H1 (cell line): ENCODE results near the gene RNU6-7. TPM values are rescaled to one million over a fixed set of nuclear protein-coding genes. Genes with fewer than 3 reads are reported as not detected.

Source experiments
- CTCF ChIA-PET: fragments of 300-600 bp; sonication (Branson Sonifier 250); formaldehyde crosslinking; loops from one replicate; lab custom pipeline; 2021; ENCODE audit not compliant: partially characterized antibody; lab: Charles Lee
- POLR2A ChIA-PET: fragments of 300-600 bp; sonication (Branson Sonifier 250); formaldehyde crosslinking; loops from one replicate; lab custom pipeline; 2021; ENCODE audit warnings: inconsistent platforms; ENCODE audit not compliant: partially characterized antibody; lab: Charles Lee
- DNase-seq, 2 experiments: peaks; one replicate each; pipeline versions ENCODE4 v3.0.0 to v3.0.0-alpha.2; 2010 to 2022; ENCODE audit warnings: low spot score in 2 of 2, low read depth in 1 of 2, mixed read lengths in 1 of 2
- FAIRE-seq: peaks from 2 replicates; lab custom pipeline; 2011; peaks lifted over from hg19 to GRCh38; lab: Jason Lieb, UNC
- H2AFZ ChIP-seq: 2 replicates; pipeline ENCODE4 v1.8.1; 2012; ENCODE audit warnings: low read length, inconsistent platforms
- H2AK5ac ChIP-seq: 2 replicates; pipeline ENCODE4 v1.6.1; 2013; ENCODE audit warnings: low read depth, low read length
- H2BK120ac ChIP-seq: replicated peaks from 2 replicates; pipeline ENCODE3; 2013; ENCODE audit warnings: low read depth, low read length, inconsistent platforms
- H2BK12ac ChIP-seq: 2 replicates; pipeline ENCODE4 v1.6.1; 2013; ENCODE audit warnings: low read depth, low read length
- H2BK15ac ChIP-seq: 2 replicates; pipeline ENCODE4 v1.6.1; 2013; ENCODE audit warnings: low read length
- H2BK20ac ChIP-seq: 2 replicates; pipeline ENCODE4 v1.6.1; 2013; ENCODE audit warnings: low read length
- H2BK5ac ChIP-seq: 2 replicates; pipeline ENCODE4 v1.6.1; 2013; ENCODE audit warnings: low read depth, low read length
- H3K14ac ChIP-seq: 2 replicates; pipeline ENCODE4 v1.6.1; 2013; ENCODE audit warnings: inconsistent platforms; ENCODE audit not compliant: insufficient read length
- H3K18ac ChIP-seq: 2 replicates; pipeline ENCODE4 v1.6.1; 2013; ENCODE audit warnings: low read length; ENCODE audit errors: extremely low read depth
- H3K23ac ChIP-seq: 2 replicates; pipeline ENCODE4 v1.6.1; 2013; ENCODE audit warnings: inconsistent platforms; ENCODE audit not compliant: insufficient read length
- H3K23me2 ChIP-seq: 2 replicates; pipeline ENCODE4 v1.6.1; 2013; ENCODE audit warnings: low read depth, low read length
- H3K27ac ChIP-seq: 2 replicates; pipeline ENCODE4 v1.6.1; 2011; ENCODE audit warnings: low read depth, low read length, inconsistent platforms
- H3K27me3 ChIP-seq, 4 experiments: replicated peaks in 1 of 4; 1 replicate in 1 of 4; 2 replicates in 3 of 4; pipeline versions ENCODE4 v1.6.1 to v1.8.1; 2011 to 2013; ENCODE audit warnings: low read length in 3 of 4, mild to moderate bottlenecking in 3 of 4, inconsistent platforms in 2 of 4, mixed read lengths in 2 of 4, moderate library complexity in 1 of 4; ENCODE audit not compliant: control insufficient read depth in 3 of 4, insufficient read depth in 3 of 4; ENCODE audit errors: extremely low read depth in 1 of 4
- H3K36me3 ChIP-seq, 4 experiments: 2 replicates each; pipeline versions ENCODE4 v1.6.1 to v1.8.1; 2011 to 2013; ENCODE audit warnings: mild to moderate bottlenecking in 4 of 4, low read length in 3 of 4, moderate library complexity in 2 of 4, control low read depth in 1 of 4, inconsistent platforms in 1 of 4; ENCODE audit not compliant: insufficient read depth in 4 of 4, control insufficient read depth in 2 of 4
- H3K4ac ChIP-seq: replicated peaks from 2 replicates; pipeline ENCODE3; 2013; ENCODE audit warnings: low read length, low read depth, mixed read lengths, inconsistent platforms; ENCODE audit not compliant: insufficient read length
- H3K4me1 ChIP-seq, 4 experiments: replicated peaks in 1 of 4; 1 replicate in 1 of 4; 2 replicates in 3 of 4; pipeline versions ENCODE4 v1.6.1 to v1.8.1; 2011 to 2013; ENCODE audit warnings: low read length in 3 of 4, inconsistent platforms in 2 of 4, mixed read lengths in 1 of 4; ENCODE audit not compliant: insufficient read depth in 4 of 4, control insufficient read depth in 3 of 4
- H3K4me2 ChIP-seq, 2 experiments: 2 replicates each; pipeline versions ENCODE4 v1.6.1 to v1.8.1; 2011 to 2013; ENCODE audit warnings: low read depth in 2 of 2, low read length in 2 of 2, control low read depth in 1 of 2, inconsistent platforms in 1 of 2, mild to moderate bottlenecking in 1 of 2; ENCODE audit not compliant: insufficient read depth in 1 of 2
- H3K4me3 ChIP-seq, 4 experiments: fragments of 200-600, 300-600 bp in 1 of 4; sonication (generic), shearing (Covaris generic), sonication (Bioruptor Twin) in 1 of 4; 2 replicates each; pipeline versions ENCODE4 v1.5.1 to v1.8.1; 2011 to 2016; ENCODE audit warnings: low read length in 4 of 4, low read depth in 3 of 4, control low read depth in 2 of 4, inconsistent platforms in 2 of 4, mild to moderate bottlenecking in 2 of 4, mixed read lengths in 1 of 4, moderate library complexity in 1 of 4; ENCODE audit not compliant: insufficient read depth in 2 of 4; ENCODE audit errors: extremely low read depth in 1 of 4
- H3K56ac ChIP-seq: replicated peaks from 2 replicates; pipeline ENCODE3; 2013; ENCODE audit warnings: low read depth, mild to moderate bottlenecking, mixed read lengths, low read length, inconsistent platforms; ENCODE audit not compliant: insufficient read length
- H3K79me1 ChIP-seq: 2 replicates; pipeline ENCODE4 v1.6.1; 2013; ENCODE audit warnings: low read depth, low read length, control low read depth
- H3K79me2 ChIP-seq, 2 experiments: 2 replicates each; pipeline versions ENCODE4 v1.6.1 to v1.8.1; 2012 to 2013; ENCODE audit warnings: low read length in 2 of 2, mild to moderate bottlenecking in 2 of 2, inconsistent platforms in 1 of 2; ENCODE audit not compliant: insufficient read depth in 2 of 2, control insufficient read depth in 1 of 2
- H3K9ac ChIP-seq, 4 experiments: replicated peaks in 1 of 4; 1 replicate in 1 of 4; 2 replicates in 3 of 4; pipeline versions ENCODE4 v1.6.1 to v1.8.1; 2011 to 2013; ENCODE audit warnings: low read depth in 3 of 4, low read length in 3 of 4, control low read depth in 2 of 4, mild to moderate bottlenecking in 2 of 4, moderate library complexity in 2 of 4, inconsistent platforms in 1 of 4; ENCODE audit errors: extremely low read depth in 1 of 4
- H3K9me3 ChIP-seq, 2 experiments: 2 replicates each; pipeline versions ENCODE4 v1.6.1 to v1.8.1; 2012 to 2013; ENCODE audit warnings: mild to moderate bottlenecking in 2 of 2, moderate library complexity in 2 of 2, control low read depth in 1 of 2, inconsistent platforms in 1 of 2, low read depth in 1 of 2, low read length in 1 of 2, mixed read lengths in 1 of 2; ENCODE audit not compliant: insufficient read depth in 2 of 2
- H4K20me1 ChIP-seq, 2 experiments: replicated peaks in 1 of 2; 2 replicates each; pipeline versions ENCODE3 to v1.8.1; 2011 to 2013; ENCODE audit warnings: inconsistent platforms in 2 of 2, low read length in 2 of 2, mild to moderate bottlenecking in 1 of 2; ENCODE audit not compliant: insufficient read depth in 2 of 2, control insufficient read depth in 1 of 2
- H4K5ac ChIP-seq: 2 replicates; pipeline ENCODE4 v1.6.1; 2013; ENCODE audit warnings: low read length, low read depth, mixed read lengths, inconsistent platforms; ENCODE audit not compliant: insufficient read length
- H4K8ac ChIP-seq: 2 replicates; pipeline ENCODE4 v1.8.0; 2013; ENCODE audit warnings: mild to moderate bottlenecking, moderate library complexity, low read length, inconsistent platforms; ENCODE audit not compliant: insufficient read depth; ENCODE audit errors: extremely low read depth
- H4K91ac ChIP-seq: replicated peaks from 2 replicates; pipeline ENCODE3; 2013; ENCODE audit warnings: low read length, mixed read lengths, inconsistent platforms; ENCODE audit not compliant: insufficient read length
- CTCF ChIP-seq, 3 experiments: IDR thresholded peaks; 1 replicate in 2 of 3; 2 replicates in 1 of 3; pipeline versions ENCODE4 v1.5.1 to v1.6.1; 2011; ENCODE audit warnings: low read length in 3 of 3, mild to moderate bottlenecking in 3 of 3, inconsistent platforms in 2 of 3, low read depth in 1 of 3, moderate library complexity in 1 of 3; ENCODE audit not compliant: insufficient read depth in 1 of 3; ENCODE audit errors: control extremely low read depth in 1 of 3
- JUND ChIP-seq: IDR thresholded peaks from 2 replicates; pipeline ENCODE4 v1.6.1; 2011; ENCODE audit warnings: mild to moderate bottlenecking, improper control_type of control experiment, low read length
- KDM1A ChIP-seq: fragments of 200-600, 300-600 bp; sonication (generic); IDR thresholded peaks from 2 replicates; pipeline ENCODE4 v1.7.1; 2016; ENCODE audit warnings: mild to moderate bottlenecking, low read length, borderline replicate concordance
- RBBP5 ChIP-seq: IDR thresholded peaks from 2 replicates; pipeline ENCODE4 v1.7.1; 2012; ENCODE audit warnings: low read depth, mild to moderate bottlenecking, inconsistent platforms, low read length, moderate library complexity, borderline replicate concordance
- RNF2 ChIP-seq: fragments of 200-900, 300-1000 bp; sonication (generic); IDR thresholded peaks from 2 replicates; pipeline ENCODE4 v1.7.1; 2016; ENCODE audit warnings: borderline replicate concordance, low read depth, mild to moderate bottlenecking, antibody characterized with exemption, low read length; ENCODE audit not compliant: poor library complexity, severe bottlenecking; ENCODE audit errors: missing control alignments
- SIRT6 ChIP-seq: IDR thresholded peaks from one replicate; pipeline ENCODE4 v1.7.1; 2012; ENCODE audit warnings: low read length, inconsistent platforms
- TBP ChIP-seq: IDR thresholded peaks from 2 replicates; pipeline ENCODE4 v1.6.1; 2011; ENCODE audit warnings: low read depth, low read length, improper control_type of control experiment
- WGBS, 2 experiments: shearing (Covaris generic) in 1 of 2; methylation state at CpG; one replicate each; pipeline versions ENCODE4 v1.1.6 to v1.1.7; 2013 to 2015; ENCODE audit warnings: low lambda C conversion rate in 2 of 2, mixed read lengths in 2 of 2, inconsistent platforms in 1 of 2, low coverage in 1 of 2, missing lambda C conversion rate in 1 of 2; ENCODE audit not compliant: insufficient replicate concordance in 2 of 2, insufficient coverage in 1 of 2, insufficient read length in 1 of 2; ENCODE audit errors: extremely low coverage in 1 of 2, missing lambda C conversion rate in 1 of 2; 5-methylcytosine and 5-hydroxymethylcytosine counted together
- polyA plus RNA-seq, 7 experiments: library from polyadenylated mRNA; depleted of rRNA in 3 of 7; stranded (reverse) in 5 of 7; unstranded in 2 of 7; fragments of >200 nt in 5 of 7; fragments of 200-250 nt in 2 of 7; gene quantifications; 1 replicate in 5 of 7; 2 replicates in 1 of 7; 4 replicates in 1 of 7; pipeline versions ENCODE4 v1.2.1 to v1.2.3, GENCODE V29; 2011 to 2013; ENCODE audit warnings: missing spikeins in 2 of 7, mixed read lengths in 2 of 7
- total RNA-seq: library from RNA; stranded (reverse); fragmentation: NEBNext Ultra II Directional; extraction: Animal tissue kit (Norgen Biotek cat#: 25700); gene quantifications from 2 replicates; pipeline ENCODE4 v1.2.1, GENCODE V29; 2021
- TF ChIP-seq, protein P1 (sequence below): IDR thresholded peaks from 2 replicates; pipeline ENCODE4 v1.6.1; 2012; ENCODE audit warnings: low read length, inconsistent platforms

Gene RNU6-7
- total and polyA plus RNA-seq, 2 of the 8 experiments (the other 6 are each of a cell fraction or from before 2014, with no cell fraction given) = not detected

- POLR2A ChIA-PET = no interaction called here
These were observed 23.0 kb downstream of the RNU6-7 start for GRCh38 chr14:32224737-32225377.

More at GRCh38 chr14:32224737-32225377, 23.0 kb downstream of the RNU6-7 start:
- Histone ChIP-seq H3K14ac (no peak overlapping the region), H3K56ac (no peak overlapping the region), H3K27ac (no peak overlapping the region), H3K23me2 (no peaks in the 10 kb centered on the region; the same call in 1 of the 2 replicates)
- TF ChIP-seq, protein P1, sequence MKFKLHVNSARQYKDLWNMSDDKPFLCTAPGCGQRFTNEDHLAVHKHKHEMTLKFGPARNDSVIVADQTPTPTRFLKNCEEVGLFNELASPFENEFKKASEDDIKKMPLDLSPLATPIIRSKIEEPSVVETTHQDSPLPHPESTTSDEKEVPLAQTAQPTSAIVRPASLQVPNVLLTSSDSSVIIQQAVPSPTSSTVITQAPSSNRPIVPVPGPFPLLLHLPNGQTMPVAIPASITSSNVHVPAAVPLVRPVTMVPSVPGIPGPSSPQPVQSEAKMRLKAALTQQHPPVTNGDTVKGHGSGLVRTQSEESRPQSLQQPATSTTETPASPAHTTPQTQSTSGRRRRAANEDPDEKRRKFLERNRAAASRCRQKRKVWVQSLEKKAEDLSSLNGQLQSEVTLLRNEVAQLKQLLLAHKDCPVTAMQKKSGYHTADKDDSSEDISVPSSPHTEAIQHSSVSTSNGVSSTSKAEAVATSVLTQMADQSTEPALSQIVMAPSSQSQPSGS = no peak
- TF ChIP-seq RNF2 = no peak
- no peak for TF ChIP-seq RBBP5
- TF ChIP-seq KDM1A = no peak
- peak; percentile 40; the same call in 1 of the 2 replicates for TF ChIP-seq JUND
- TF ChIP-seq CTCF (IDR thresholded peaks at IDR 0.05; ENCODE audit: control extremely low read depth in 1 of 3, insufficient read depth in 1 of 3, low read depth in 1 of 3, low read length in 3 of 3) = peak in 1 of 3 experiments; percentile 23; a peak in 1 of 4 replicates
- no peak for TF ChIP-seq TBP
- no peak for TF ChIP-seq SIRT6
- TF ChIP-seq, all 59 proteins: peak for 2
- H2BK5ac ChIP-seq = no peak overlapping the region
- H3K9me3 ChIP-seq = no peaks in the 10 kb centered on the region
- H3K4me1 ChIP-seq = no peaks in the 10 kb centered on the region
- H3K9ac ChIP-seq = no peak overlapping the region
- H2BK20ac ChIP-seq = no peak overlapping the region
- no peak overlapping the region for H2AK5ac ChIP-seq
- no peaks in the 10 kb centered on the region for H3K36me3 ChIP-seq
- H3K18ac ChIP-seq = no peak overlapping the region
- CTCF ChIA-PET = interaction anchor here (0.6 to 1.1 kb wide), 4 partner anchors 28 to 158 kb away, joined by 3 to 4 read pairs (median 3); no protein-coding TSS in a partner anchor
- no peak overlapping the region for H2BK120ac ChIP-seq
- H2BK15ac ChIP-seq = no peak overlapping the region
- WGBS, 2 experiments = 90% methylated on average over 6 of the region's 6 CpGs; no CpG with 5 or more reads in 1 of the 2 experiments
- H4K20me1 ChIP-seq = no peaks in the 10 kb centered on the region
- no peaks in the 10 kb centered on the region for H3K79me2 ChIP-seq
- no peaks in the 10 kb centered on the region for H3K79me1 ChIP-seq
- no peak overlapping the region for H2BK12ac ChIP-seq
- no peaks in the 10 kb centered on the region for H3K27me3 ChIP-seq
- H3K4ac ChIP-seq = no peak overlapping the region
- H4K91ac ChIP-seq = no peak overlapping the region
- no peak overlapping the region for H4K8ac ChIP-seq
- FAIRE-seq (no peak), DNase-seq (no peak)
- H2AFZ ChIP-seq = no peak overlapping the region
- H3K4me2 ChIP-seq = no peak overlapping the region
- H3K4me3 ChIP-seq = no peak overlapping the region
- H3K23ac ChIP-seq = no peak overlapping the region
- H4K5ac ChIP-seq = no peak overlapping the region
